ENCODE data around the gene CCND2. TPM values are rescaled to one million over a fixed set of nuclear protein-coding genes. Genes with fewer than 3 reads are reported as not detected.

The CCND2 gene
- total RNA-seq, 1 donor from 2014 or later: 57.7 TPM

DNA sequence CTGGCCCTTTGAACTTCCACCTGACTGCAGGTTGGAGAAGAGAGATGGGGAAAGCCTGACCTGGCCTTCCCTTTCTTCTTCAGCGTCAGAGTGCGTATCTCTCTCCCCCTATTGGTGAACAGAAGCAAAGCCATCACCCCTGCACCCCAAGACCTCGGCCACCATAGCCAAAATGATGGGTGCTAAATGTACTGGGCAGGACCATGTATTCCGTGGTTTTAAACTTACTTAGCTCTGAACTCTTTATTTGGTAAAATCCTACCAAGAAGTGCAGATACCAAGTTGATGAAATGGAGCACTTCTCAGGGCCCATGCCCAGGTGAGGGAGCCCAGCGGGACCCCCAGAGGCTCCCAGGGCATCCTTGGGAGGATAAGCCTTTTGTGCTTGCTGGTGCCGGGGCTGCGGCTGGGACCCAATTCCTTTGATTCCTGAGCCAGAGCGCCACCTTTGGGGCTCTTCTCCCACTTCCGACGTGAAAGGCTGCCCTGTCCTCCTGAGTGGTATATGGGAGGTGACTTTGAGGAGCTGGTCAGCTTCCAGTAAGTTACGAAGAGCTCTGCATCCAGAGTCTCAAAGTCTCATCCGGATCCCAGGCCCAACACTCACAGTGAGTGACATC lies 9.4 kb downstream of the CCND2 start:
- TF ChIP-seq, protein P1, sequence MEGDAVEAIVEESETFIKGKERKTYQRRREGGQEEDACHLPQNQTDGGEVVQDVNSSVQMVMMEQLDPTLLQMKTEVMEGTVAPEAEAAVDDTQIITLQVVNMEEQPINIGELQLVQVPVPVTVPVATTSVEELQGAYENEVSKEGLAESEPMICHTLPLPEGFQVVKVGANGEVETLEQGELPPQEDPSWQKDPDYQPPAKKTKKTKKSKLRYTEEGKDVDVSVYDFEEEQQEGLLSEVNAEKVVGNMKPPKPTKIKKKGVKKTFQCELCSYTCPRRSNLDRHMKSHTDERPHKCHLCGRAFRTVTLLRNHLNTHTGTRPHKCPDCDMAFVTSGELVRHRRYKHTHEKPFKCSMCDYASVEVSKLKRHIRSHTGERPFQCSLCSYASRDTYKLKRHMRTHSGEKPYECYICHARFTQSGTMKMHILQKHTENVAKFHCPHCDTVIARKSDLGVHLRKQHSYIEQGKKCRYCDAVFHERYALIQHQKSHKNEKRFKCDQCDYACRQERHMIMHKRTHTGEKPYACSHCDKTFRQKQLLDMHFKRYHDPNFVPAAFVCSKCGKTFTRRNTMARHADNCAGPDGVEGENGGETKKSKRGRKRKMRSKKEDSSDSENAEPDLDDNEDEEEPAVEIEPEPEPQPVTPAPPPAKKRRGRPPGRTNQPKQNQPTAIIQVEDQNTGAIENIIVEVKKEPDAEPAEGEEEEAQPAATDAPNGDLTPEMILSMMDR (IDR thresholded peaks at IDR 0.05): no peak
- H3K27me3 ChIP-seq (ENCODE audit: low read depth): no peaks in the 10 kb centered on the region
- H3K36me3 ChIP-seq: peaks cover 84% of the 10 kb centered on the region
- no peak overlapping the region for H3K27ac ChIP-seq
- no peak for DNase-seq
- no peak for ATAC-seq
- peaks cover 46% of the 10 kb centered on the region for H3K4me1 ChIP-seq
- no peaks in the 10 kb centered on the region for H3K9me3 ChIP-seq
- intact Hi-C loops (cut with DNase I): no loop called here
- H3K4me3 ChIP-seq: no peak overlapping the region

DNA sequence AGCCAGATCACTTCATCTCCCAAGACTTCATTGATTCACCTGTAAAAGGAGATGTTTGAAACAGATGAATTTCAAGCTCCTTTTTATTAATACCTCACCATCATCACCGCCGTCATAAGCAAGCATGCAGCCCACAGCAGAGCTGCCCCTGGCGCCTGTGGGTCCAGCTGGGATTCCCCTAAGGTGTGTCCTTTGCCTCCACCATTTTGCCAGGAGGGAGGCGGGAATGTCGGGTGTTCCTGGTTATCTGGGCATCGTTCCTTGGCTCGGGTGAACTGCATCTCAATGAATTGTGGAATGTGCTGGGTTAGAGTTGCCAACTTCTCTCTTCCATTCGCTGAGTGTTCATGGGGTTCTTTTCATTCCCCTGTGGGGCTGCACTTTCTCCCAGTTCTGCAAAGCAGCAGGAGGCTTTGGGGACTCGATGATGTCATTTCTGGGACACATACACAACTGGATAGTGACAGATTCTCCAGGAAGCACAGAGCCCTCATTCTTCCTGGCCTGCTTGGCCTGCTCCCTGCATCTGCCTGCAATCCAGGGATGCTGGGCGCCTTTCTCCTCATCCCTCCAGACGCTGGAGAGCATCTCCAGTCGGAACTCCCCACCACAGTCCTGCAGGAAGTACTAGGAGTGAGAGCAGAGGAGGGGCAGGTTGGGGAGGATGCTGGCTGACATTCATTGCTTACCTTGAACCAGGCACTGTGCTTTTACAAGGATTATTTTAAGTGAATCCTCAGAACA lies 10.1 kb downstream of the CCND2 start:
- DNase-seq (no peak), ATAC-seq (no peak)
- peaks cover 89% of the 10 kb centered on the region for H3K36me3 ChIP-seq
- H3K9me3 ChIP-seq: no peaks in the 10 kb centered on the region
- intact Hi-C loops (cut with DNase I): no loop called here
- peaks cover 46% of the 10 kb centered on the region for H3K4me1 ChIP-seq
- H3K27me3 ChIP-seq (ENCODE audit: low read depth): no peaks in the 10 kb centered on the region
- H3K27ac ChIP-seq: no peak overlapping the region
- no peak overlapping the region for H3K4me3 ChIP-seq
- TF ChIP-seq, protein P1 (IDR thresholded peaks at IDR 0.05): no peak

DNA sequence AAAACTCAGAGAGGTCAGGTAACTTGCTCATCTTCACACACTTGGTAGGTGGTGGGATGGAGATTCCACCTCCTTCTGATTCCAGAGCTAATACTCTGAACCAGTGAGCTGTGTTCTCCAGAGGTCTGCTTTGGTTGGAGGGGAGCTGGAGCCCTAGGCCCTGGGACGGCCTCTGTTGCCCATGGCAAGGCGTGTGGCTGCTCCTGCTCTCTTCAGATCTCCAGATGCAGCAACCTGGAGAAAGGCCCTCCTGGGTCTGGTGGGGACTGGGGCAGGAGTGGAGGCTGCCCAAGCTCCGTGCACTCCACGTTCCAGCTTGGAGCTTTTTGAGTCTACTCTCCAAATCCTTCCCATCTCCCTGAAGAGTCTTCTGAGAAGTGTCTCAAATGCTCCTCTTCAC lies 10.7 kb downstream of the CCND2 start:
- H3K4me1 ChIP-seq: peaks cover 40% of the 10 kb centered on the region
- DNase-seq (no peak), ATAC-seq (no peak)
- no peaks in the 10 kb centered on the region for H3K27me3 ChIP-seq (ENCODE audit: low read depth)
- H3K27ac ChIP-seq: no peak overlapping the region
- H3K9me3 ChIP-seq: no peaks in the 10 kb centered on the region
- TF ChIP-seq, protein P1 (IDR thresholded peaks at IDR 0.05): no peak
- no peak overlapping the region for H3K4me3 ChIP-seq
- peaks cover 95% of the 10 kb centered on the region for H3K36me3 ChIP-seq
- intact Hi-C loops (cut with DNase I): no loop called here

DNA sequence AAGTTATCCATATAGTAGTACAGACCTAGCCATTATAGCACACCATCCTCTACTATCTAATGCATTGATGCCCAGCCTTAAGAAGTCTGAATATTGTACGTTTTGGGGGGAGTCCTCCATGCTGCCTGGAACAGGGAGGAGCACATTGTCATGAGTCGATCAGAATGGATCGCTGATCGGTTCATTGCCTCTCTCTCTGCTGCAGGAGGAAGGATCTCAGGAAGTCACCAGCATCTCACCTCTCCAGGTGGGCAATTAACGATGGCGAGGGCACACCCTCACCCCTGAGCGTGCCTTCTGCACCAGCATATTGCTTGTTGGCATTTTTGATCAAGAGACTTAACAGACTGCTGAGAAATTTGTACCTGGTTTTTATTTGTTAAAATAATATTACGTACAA lies 11.5 kb downstream of the CCND2 start:
- peaks cover 36% of the 10 kb centered on the region for H3K4me1 ChIP-seq
- H3K36me3 ChIP-seq: peaks cover 97% of the 10 kb centered on the region
- no peak overlapping the region for H3K4me3 ChIP-seq
- DNase-seq (no peak), ATAC-seq (no peak)
- no peaks in the 10 kb centered on the region for H3K9me3 ChIP-seq
- H3K27me3 ChIP-seq (ENCODE audit: low read depth): no peaks in the 10 kb centered on the region
- H3K27ac ChIP-seq: no peak overlapping the region
- TF ChIP-seq, protein P1 (IDR thresholded peaks at IDR 0.05): no peak
- intact Hi-C loops (cut with DNase I): no loop called here

DNA sequence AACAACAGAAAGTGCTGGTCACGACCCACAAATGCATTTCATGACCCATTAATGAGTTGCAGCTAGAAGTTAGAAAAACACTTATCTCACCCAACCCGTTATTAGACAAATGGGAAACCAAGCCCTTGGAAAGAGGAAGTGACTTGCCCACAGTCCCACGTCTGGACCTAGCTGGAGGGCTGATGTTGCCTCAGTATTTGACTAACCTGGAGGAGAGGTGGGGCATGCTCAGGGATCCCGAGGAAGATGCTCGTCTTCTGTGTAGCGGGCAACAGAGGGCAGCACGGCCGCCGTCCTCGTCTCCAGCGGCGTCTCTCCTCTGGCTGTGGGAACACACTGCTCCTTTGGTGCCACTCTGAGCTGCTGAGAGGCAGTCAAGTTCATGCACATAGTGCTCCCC lies 12.7 kb downstream of the CCND2 start:
- H3K27ac ChIP-seq: no peak overlapping the region
- H3K36me3 ChIP-seq: peaks cover 94% of the 10 kb centered on the region
- DNase-seq (no peak), ATAC-seq (no peak)
- no peaks in the 10 kb centered on the region for H3K27me3 ChIP-seq (ENCODE audit: low read depth)
- no peak overlapping the region for H3K4me3 ChIP-seq
- TF ChIP-seq, protein P1 (IDR thresholded peaks at IDR 0.05): no peak
- no peaks in the 10 kb centered on the region for H3K9me3 ChIP-seq
- intact Hi-C loops (cut with DNase I): no loop called here
- H3K4me1 ChIP-seq: peaks cover 24% of the 10 kb centered on the region

All from lower lobe of right lung (tissue), 2 donors.